Stimulated activated CD8-positive, alpha-beta memory T cell treated with anti-CD3 and anti-CD28 coated beads, Interleukin-12 subunit alpha, Interleukin-12 subunit beta, amount 100 ng/mL, for 4 hours (primary cell): ENCODE data around the gene FAM227A.
"Not testable (repeated sequence)": the region's sequence is repeated elsewhere in the genome, so short reads cannot be mapped to it uniquely, and the experiment has no call there.

Source experiments
- DNase-seq: peaks from one replicate; pipeline ENCODE4 v3.0.0-alpha.2; 2020; ENCODE audit warnings: low read depth

FAM227A gene

DNA sequence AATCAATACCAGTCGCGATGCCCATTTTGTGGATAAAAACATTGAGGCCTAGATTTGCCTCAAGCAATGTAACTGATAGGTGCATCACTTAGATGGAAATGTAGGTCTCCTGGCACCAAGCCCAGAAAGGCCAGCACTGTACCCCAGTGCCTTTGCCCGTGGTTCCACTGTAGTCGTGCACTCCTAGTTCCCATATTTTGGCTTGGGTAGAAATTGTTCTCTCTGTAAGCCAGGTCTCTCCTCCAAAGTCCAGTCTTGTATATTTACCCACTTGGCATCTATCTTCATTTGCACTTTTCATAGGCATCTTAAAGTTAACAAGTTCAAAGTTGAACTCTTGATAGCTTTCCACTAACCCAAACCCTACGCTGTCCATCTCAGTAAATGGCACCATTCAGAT, 44.6 kb downstream of the FAM227A start:
- no peak for DNase-seq

DNA sequence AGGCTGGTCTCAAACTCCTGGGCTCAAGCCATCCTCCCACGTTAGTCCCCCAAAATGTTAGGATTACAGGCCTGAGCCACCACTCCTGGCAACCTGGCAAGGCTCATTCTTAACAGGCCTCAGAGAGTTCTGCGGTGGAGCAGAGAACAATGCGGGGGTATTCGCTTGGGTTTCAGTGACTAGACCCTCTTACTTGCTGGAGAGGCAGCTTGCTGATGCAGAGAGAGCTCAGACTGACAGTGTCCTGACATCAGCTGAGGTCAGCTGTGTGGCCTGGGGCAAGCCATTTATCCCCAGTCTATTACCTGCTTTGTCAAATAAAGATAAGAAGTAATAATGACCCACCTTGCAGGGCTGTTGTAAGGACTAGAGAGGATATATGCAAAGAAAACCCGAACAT, 46.0 kb downstream of the FAM227A start:
- DNase-seq: no peak

- DNase-seq: no peak
Measured at GRCh38 chr22:38608992-38609750, 47.0 kb downstream of the FAM227A start.

- DNase-seq: no peak
Measured at GRCh38 chr22:38607680-38608079, 48.5 kb downstream of the FAM227A start.

- DNase-seq: no peak
Measured at GRCh38 chr22:38602166-38602565, 54.0 kb downstream of the FAM227A start.

DNA sequence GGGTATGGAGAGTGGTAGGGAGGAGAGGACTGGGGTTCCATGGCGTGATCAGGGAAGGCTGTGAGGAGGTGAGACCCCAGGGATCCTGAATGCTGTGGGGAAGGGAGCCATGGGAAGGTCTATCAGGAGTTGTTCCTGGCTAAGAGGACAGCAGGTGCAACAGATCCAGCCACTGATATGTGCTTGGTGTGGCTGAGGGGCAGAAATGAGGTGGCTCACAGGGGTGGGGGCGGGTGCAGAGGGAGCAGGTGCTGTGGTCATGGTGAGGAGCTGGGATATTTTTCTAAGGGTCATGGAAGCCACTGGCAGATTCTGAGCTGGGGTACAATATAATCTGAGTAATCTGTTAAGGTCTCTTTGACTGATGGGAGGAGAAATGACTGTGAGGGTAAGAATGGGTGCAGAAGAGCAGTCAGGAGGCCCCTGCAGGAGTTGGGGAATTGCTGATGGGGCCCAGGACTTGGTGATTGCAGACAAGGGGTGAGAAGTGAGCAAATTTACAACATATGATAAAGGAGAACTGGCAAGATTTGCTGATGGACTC, 54.9 kb downstream of the FAM227A start:
- DNase-seq: no peak

DNA sequence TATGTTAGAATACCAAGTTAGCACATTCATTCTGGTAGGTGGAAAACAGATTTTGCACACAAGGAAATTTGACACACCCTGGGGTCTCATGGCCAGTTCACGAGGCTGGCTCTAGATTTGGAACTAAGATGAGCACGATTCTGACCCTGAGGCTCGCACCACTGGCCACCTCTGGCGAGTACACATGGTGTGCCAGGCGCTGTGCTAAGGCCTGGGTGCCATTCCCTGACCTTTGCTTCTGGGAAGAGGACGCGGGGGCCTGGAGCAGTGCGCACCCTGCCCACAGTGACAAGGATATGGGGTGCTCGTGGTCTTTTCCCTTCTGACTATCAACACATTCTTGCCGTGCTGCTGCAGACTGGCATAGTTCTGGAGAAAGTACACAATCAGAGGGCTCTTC, 56.7 kb downstream of the FAM227A start:
- DNase-seq: no peak

- DNase-seq: not testable (repeated sequence)
Measured at GRCh38 chr22:38582923-38583322, 73.3 kb downstream of the FAM227A start.

GRCh38 chr22:38578505-38578904, 77.7 kb downstream of the FAM227A start:
- DNase-seq: no peak

DNA sequence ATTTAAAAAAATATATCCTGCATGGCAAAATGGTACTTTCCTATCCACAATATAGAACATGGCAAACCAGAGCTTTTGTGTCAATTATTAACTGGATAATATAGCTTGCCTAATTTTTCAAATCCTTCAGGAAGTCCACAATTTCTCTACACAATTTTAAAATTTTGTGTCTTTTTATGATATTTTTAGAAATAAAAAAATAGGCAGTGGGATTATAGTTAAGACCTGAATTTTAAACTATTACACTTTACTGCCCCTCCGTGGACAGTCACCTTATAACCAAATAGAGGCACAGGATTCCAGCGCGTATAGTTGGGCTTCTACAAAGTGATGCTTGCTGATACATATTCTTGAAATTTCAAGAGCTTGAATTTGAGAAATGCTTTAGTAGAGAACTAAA, 84.1 kb downstream of the FAM227A start:
- no peak for DNase-seq

GRCh38 chr22:38570779-38571364, 85.3 kb downstream of the FAM227A start:
- peak; percentile 10 for DNase-seq

- peak; percentile 93 for DNase-seq
Measured at GRCh38 chr22:38569972-38570778, 86.0 kb downstream of the FAM227A start, which contains the start of gene DMC1. TSS of gene DMC1 (minus strand) at chr22:38570183. CDS start at chr22:38568256, 1,927 bp downstream.

- no peak for DNase-seq
Measured at GRCh38 chr22:38569181-38569971, 86.8 kb downstream of the FAM227A start.

- no peak for DNase-seq
Measured at GRCh38 chr22:38567531-38568285, 88.5 kb downstream of the FAM227A start.

- DNase-seq: no peak
Measured at GRCh38 chr22:38566726-38567504, 89.3 kb downstream of the FAM227A start.

DNA sequence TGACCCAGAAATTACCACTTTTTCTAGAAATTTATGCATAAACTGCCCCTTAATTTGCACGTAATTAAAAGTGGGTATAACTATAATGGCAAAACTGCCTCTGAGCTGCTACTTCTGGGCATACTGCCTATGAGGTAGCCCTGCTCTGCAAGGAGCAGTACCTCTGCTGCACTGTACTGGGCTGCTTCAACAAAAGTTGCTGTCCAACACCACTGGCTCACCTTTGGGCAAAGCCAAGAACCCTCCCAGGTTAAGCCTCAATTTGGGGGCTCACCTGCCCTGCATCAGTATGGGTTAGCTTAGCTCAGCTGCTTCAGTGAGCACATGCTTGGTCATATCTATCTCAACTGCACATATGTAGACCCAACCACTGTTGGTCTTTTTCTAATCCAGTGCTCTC, 90.8 kb downstream of the FAM227A start:
- DNase-seq: no peak

- DNase-seq: no peak
Measured at GRCh38 chr22:38564669-38565068, 91.5 kb downstream of the FAM227A start.

GRCh38 chr22:38554281-38554680, 101.9 kb downstream of the FAM227A start:
- DNase-seq: no peak

DNA sequence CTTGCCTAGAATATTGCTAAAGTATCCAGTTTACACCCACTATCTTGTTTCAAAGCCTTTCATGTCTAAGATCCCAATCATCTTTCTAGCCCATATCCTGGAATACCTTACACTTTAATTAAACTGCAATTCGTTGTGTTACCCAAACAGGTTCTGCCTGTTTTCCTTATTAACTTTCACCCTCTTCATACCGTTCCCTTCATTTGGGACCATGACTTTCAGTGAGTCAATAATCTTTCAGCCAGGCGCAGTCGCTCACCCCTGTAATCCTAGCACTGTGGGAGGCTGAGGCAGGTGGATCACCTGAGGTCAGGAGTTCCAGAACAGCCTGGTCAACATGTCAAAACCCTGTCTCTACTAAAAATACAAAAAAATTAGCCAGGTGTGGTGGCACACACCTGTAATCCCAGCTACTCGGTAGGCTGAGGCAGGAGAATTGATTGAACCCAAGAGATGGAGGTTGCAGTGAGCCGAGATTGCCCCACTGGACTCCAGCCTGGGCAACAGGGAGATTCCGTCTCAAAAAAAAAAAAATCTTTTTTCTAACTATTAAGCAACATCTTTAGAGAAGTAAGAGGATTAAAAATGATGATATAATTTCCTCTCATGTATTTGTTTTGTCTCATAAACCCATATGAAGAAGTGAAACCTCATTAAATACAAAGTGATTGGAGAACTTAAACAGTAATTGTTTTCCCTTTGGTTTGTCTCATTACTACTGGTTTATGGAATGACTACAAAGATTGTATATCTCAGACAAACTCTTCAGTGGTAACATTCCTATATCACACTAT, 106.9 kb downstream of the FAM227A start:
- DNase-seq: no peak
